A549 (cell line): ENCODE measurements around the gene PDE4D. TPM values are rescaled to one million over a fixed set of nuclear protein-coding genes. Genes with fewer than 3 reads are reported as not detected.

Experiments
- ATOH8 ChIP-seq: fragments of 250-450 bp; sonication (Bioruptor Pico); IDR thresholded peaks from 2 replicates; pipeline ENCODE4 v1.5.0; 2020; ENCODE audit warnings: low read depth, mild to moderate bottlenecking, moderate library complexity
- BCL3 ChIP-seq: fragments of >200 bp; sonication (Bioruptor Twin); formaldehyde crosslinking; IDR thresholded peaks from 3 replicates; pipeline ENCODE4 v1.6.1; 2016
- CBX8 ChIP-seq: fragments of 200-600 bp; sonication (generic); IDR thresholded peaks from 2 replicates; pipeline ENCODE4 v1.6.1; 2016
- CEBPB ChIP-seq, 2 experiments: fragments of >200 bp in 1 of 2; sonication (Bioruptor Twin) in 1 of 2; formaldehyde crosslinking in 1 of 2; IDR thresholded peaks; 2 replicates each; pipeline ENCODE4 v1.6.1; 2012 to 2016
- CHD2 ChIP-seq: fragments of 150-350 bp; IDR thresholded peaks from 2 replicates; pipeline ENCODE4 v1.6.1; 2014; ENCODE audit warnings: low read length; ENCODE audit not compliant: partially characterized antibody
- CHD4 ChIP-seq: fragments of 200-600 bp; sonication (generic); IDR thresholded peaks from 2 replicates; pipeline ENCODE4 v1.6.1; 2016; ENCODE audit warnings: antibody characterized with exemption, mild to moderate bottlenecking, borderline replicate concordance
- CTCF ChIP-seq: fragments of >200 bp; sonication (Bioruptor Twin); formaldehyde crosslinking; IDR thresholded peaks from 3 replicates; pipeline ENCODE4 v1.5.1; 2016
- E2F6 ChIP-seq: IDR thresholded peaks from 2 replicates; pipeline ENCODE4 v1.6.1; 2012; ENCODE audit warnings: low read depth, borderline replicate concordance
- FOSB ChIP-seq: fragments of 250-450 bp; sonication (Bioruptor Pico); IDR thresholded peaks from 2 replicates; pipeline ENCODE4 v1.5.0; 2020; ENCODE audit warnings: mild to moderate bottlenecking, moderate library complexity
- FOXS1 ChIP-seq: fragments of 250-450 bp; sonication (Bioruptor Pico); IDR thresholded peaks from 2 replicates; pipeline ENCODE4 v1.5.0; 2020; ENCODE audit warnings: mild to moderate bottlenecking, moderate library complexity
- HES2 ChIP-seq: fragments of >200 bp; sonication (Bioruptor Twin); formaldehyde crosslinking; IDR thresholded peaks from 2 replicates; pipeline ENCODE4 v1.6.1; 2016
- HMGXB4 ChIP-seq: fragments of 250-450 bp; sonication (Bioruptor Pico); IDR thresholded peaks from 2 replicates; pipeline ENCODE4 v1.5.0; 2021; ENCODE audit warnings: mild to moderate bottlenecking, moderate library complexity, borderline replicate concordance
- HOXA7 ChIP-seq: fragments of 250-450 bp; sonication (Bioruptor Pico); IDR thresholded peaks from 2 replicates; pipeline ENCODE4 v1.5.0; 2020; ENCODE audit warnings: mild to moderate bottlenecking, moderate library complexity
- HOXB13 ChIP-seq: fragments of 250-450 bp; sonication (Bioruptor Pico); IDR thresholded peaks from 2 replicates; pipeline ENCODE4 v1.5.0; 2020; ENCODE audit warnings: low read depth, mild to moderate bottlenecking, moderate library complexity
- HOXB5 ChIP-seq: fragments of 250-450 bp; sonication (Bioruptor Pico); IDR thresholded peaks from 2 replicates; pipeline ENCODE4 v1.5.0; 2020; ENCODE audit warnings: mild to moderate bottlenecking, moderate library complexity
- JUN ChIP-seq, 2 experiments: fragments of >200 bp; sonication (Bioruptor Twin); formaldehyde crosslinking; IDR thresholded peaks; 2 replicates in 1 of 2; 3 replicates in 1 of 2; pipeline ENCODE4 v1.6.1; 2016 to 2017
- KDM5A ChIP-seq: fragments of 200-600 bp; sonication (generic); IDR thresholded peaks from 2 replicates; pipeline ENCODE4 v1.6.1; 2016; ENCODE audit warnings: antibody characterized with exemption, mild to moderate bottlenecking
- MAX ChIP-seq: IDR thresholded peaks from 2 replicates; pipeline ENCODE4 v1.6.1; 2012
- MAZ ChIP-seq: fragments of 150-350 bp; IDR thresholded peaks from 2 replicates; pipeline ENCODE4 v1.6.1; 2014; ENCODE audit warnings: antibody characterized with exemption, low read depth, low read length, borderline replicate concordance
- NR3C1 ChIP-seq: fragments of >200 bp; sonication (Bioruptor Twin); formaldehyde crosslinking; IDR thresholded peaks from 3 replicates; pipeline ENCODE4 v1.6.1; 2017
- PBX3 ChIP-seq: IDR thresholded peaks from 2 replicates; pipeline ENCODE4 v1.6.1; 2012
- PHF8 ChIP-seq: fragments of 200-600 bp; sonication (generic); IDR thresholded peaks from 2 replicates; pipeline ENCODE4 v1.6.1; 2016; ENCODE audit warnings: low read depth, mild to moderate bottlenecking, antibody characterized with exemption, moderate library complexity, borderline replicate concordance
- POLR2AphosphoS2 ChIP-seq: conservative IDR thresholded peaks from 2 replicates; pipeline ENCODE4 v1.6.1; 2012; ENCODE audit warnings: low read length, improper control_type of control experiment, inconsistent platforms
- RAD21 ChIP-seq, 2 experiments: fragments of >200 bp in 1 of 2; sonication (Bioruptor Twin) in 1 of 2; formaldehyde crosslinking in 1 of 2; IDR thresholded peaks in 1 of 2; conservative IDR thresholded peaks in 1 of 2; 2 replicates in 1 of 2; 3 replicates in 1 of 2; pipeline ENCODE4 v1.6.1; 2012 to 2018; ENCODE audit warnings: inconsistent platforms in 1 of 2
- RARB ChIP-seq: fragments of 250-450 bp; sonication (Bioruptor Pico); IDR thresholded peaks from 2 replicates; pipeline ENCODE4 v1.8.0; 2021; ENCODE audit warnings: mild to moderate bottlenecking, moderate library complexity
- RCOR1 ChIP-seq: fragments of 150-350 bp; IDR thresholded peaks from 2 replicates; pipeline ENCODE4 v1.6.1; 2014; ENCODE audit warnings: antibody characterized with exemption, low read length, low read depth
- REST ChIP-seq: fragments of 200-600 bp; sonication (generic); IDR thresholded peaks from 2 replicates; pipeline ENCODE4 v1.6.1; 2016; ENCODE audit warnings: antibody characterized with exemption, mild to moderate bottlenecking, moderate library complexity
- RFX5 ChIP-seq: fragments of 450-650 bp; IDR thresholded peaks from 2 replicates; pipeline ENCODE4 v1.7.1; 2014; ENCODE audit warnings: antibody characterized with exemption, mild to moderate bottlenecking, moderate library complexity
- SMC3 ChIP-seq: fragments of >200 bp; sonication (Bioruptor Twin); formaldehyde crosslinking; IDR thresholded peaks from 3 replicates; pipeline ENCODE4 v1.6.1; 2018; ENCODE audit warnings: inconsistent platforms
- USF2 ChIP-seq: fragments of 450-650 bp; IDR thresholded peaks from 2 replicates; pipeline ENCODE4 v1.6.1; 2014; ENCODE audit warnings: antibody characterized with exemption
- polyA plus RNA-seq, 4 experiments: library from polyadenylated mRNA; depleted of rRNA in 3 of 4; stranded (reverse); fragments of >200 nt; fragmentation: RNase III in 1 of 4; extraction: RNeasy Plus Mini Kit Qiagen cat#74134 plus additional on column Dnase treatment in 1 of 4; gene quantifications; 2 replicates in 3 of 4; 3 replicates in 1 of 4; pipeline ENCODE4 v1.2.3, GENCODE V29; 2011 to 2017

The PDE4D gene
- polyA plus RNA-seq, 2 of the 4 experiments (the other 2 are of a cell fraction): 74.0 to 213 TPM

GRCh38 chr5:59049095-59049494 is 844.4 kb downstream of the PDE4D start (continued):
- TF ChIP-seq REST: no peak
- TF ChIP-seq SMC3: no peak
- TF ChIP-seq CBX8: no peak
- TF ChIP-seq HOXB5 (CRISPR knock-in tag): no peak
- no peak for TF ChIP-seq POLR2AphosphoS2
- TF ChIP-seq NR3C1: no peak
- TF ChIP-seq FOSB (CRISPR knock-in tag): 0 out of 2 replicates have a peak, but pooled peaks have one; percentile 19
- TF ChIP-seq E2F6: no peak
- TF ChIP-seq FOXS1 (CRISPR knock-in tag): no peak
- no peak for TF ChIP-seq HOXA7 (CRISPR knock-in tag)
- TF ChIP-seq PBX3: no peak
- TF ChIP-seq MAZ: no peak
- TF ChIP-seq MAX: peak; percentile 20; the same call in 1 of the 2 replicates
- no peak for TF ChIP-seq RCOR1
- TF ChIP-seq PHF8: no peak
- TF ChIP-seq RFX5: no peak
- no peak for TF ChIP-seq HOXB13 (CRISPR knock-in tag)
- no peak for TF ChIP-seq RARB (CRISPR knock-in tag)
- TF ChIP-seq CHD2: no peak
- TF ChIP-seq CTCF: no peak
- no peak for TF ChIP-seq CHD4
- TF ChIP-seq CEBPB (IDR thresholded peaks at IDR 0.05): peak in 1 of 2 experiments; percentile 31; a peak in 1 of 4 replicates
- no peak for TF ChIP-seq USF2
- no peak for TF ChIP-seq HES2
- TF ChIP-seq ATOH8 (CRISPR knock-in tag): no peak
- TF ChIP-seq HMGXB4 (CRISPR knock-in tag): no peak
- 0 out of 5 replicates have a peak, but pooled peaks of 1 of the 2 experiments have one; percentile 27 for TF ChIP-seq JUN (IDR thresholded peaks at IDR 0.05)
- no peak for TF ChIP-seq KDM5A
- no peak for TF ChIP-seq BCL3
- no peak for TF ChIP-seq RAD21 (conservative IDR thresholded peaks at IDR 0.05 in 1 of 2, IDR thresholded peaks at IDR 0.05 in 1 of 2)
